Upper lobe of left lung (tissue), 6 donors: ENCODE results near the gene FBF1. TPM values are rescaled to one million over a fixed set of nuclear protein-coding genes. Genes with fewer than 3 reads are reported as not detected.
A peak's percentile ranks its signal among the peaks of the same experiment; 100 is the strongest.

ENCODE experiments used
- ATAC-seq, 2 donors: fragments of 200-7000 bp; cut with Tn5 transposase; one replicate each; pipeline ENCODE4 v1.9.1; 2022; ENCODE audit warnings: mild to moderate bottlenecking in 2 of 2, moderate library complexity in 2 of 2; ENCODE audit not compliant: low FRiP score in 2 of 2
- DNase-seq, 2 donors: peaks; one replicate each; pipeline ENCODE4 v3.0.0-alpha.2; 2019 to 2020
- H3K27ac ChIP-seq, 4 donors: fragments of 200-600 bp; sonication (generic); one replicate each; pipeline ENCODE4 v1.5.1; 2016 to 2019
- H3K27me3 ChIP-seq, 4 donors: fragments of 200-600 bp; sonication (generic); one replicate each; pipeline ENCODE4 v1.5.1; 2017 to 2019
- H3K36me3 ChIP-seq, 4 donors: fragments of 200-600 bp; sonication (generic); one replicate each; pipeline ENCODE4 v1.5.1; 2016 to 2019
- H3K4me1 ChIP-seq, 4 donors: fragments of 200-600 bp; sonication (generic); one replicate each; pipeline ENCODE4 v1.5.1; 2018 to 2019
- H3K4me3 ChIP-seq, 4 donors: fragments of 200-600 bp; sonication (generic); one replicate each; pipeline ENCODE4 v1.5.1; 2017 to 2019; ENCODE audit warnings: mild to moderate bottlenecking in 2 of 4, moderate library complexity in 1 of 4
- H3K9me3 ChIP-seq, 4 donors: fragments of 200-600 bp; sonication (generic); one replicate each; pipeline ENCODE4 v1.5.1; 2018 to 2019
- EP300 ChIP-seq, 4 donors: sonication (generic); formaldehyde crosslinking; IDR thresholded peaks; one replicate each; pipeline ENCODE4 v1.5.1; 2017; ENCODE audit warnings: antibody characterized with exemption in 4 of 4, control low read depth in 2 of 4
- POLR2A ChIP-seq, 4 donors: fragments of 450-650 bp; IDR thresholded peaks; one replicate each; pipeline ENCODE4 v1.5.1; 2016 to 2017; ENCODE audit warnings: antibody characterized with exemption in 4 of 4, mild to moderate bottlenecking in 2 of 4
- POLR2AphosphoS5 ChIP-seq, 2 donors: sonication (generic); formaldehyde crosslinking; IDR thresholded peaks; one replicate each; pipeline ENCODE4 v1.5.1; 2017; ENCODE audit warnings: antibody characterized with exemption in 2 of 2
- WGBS, 2 donors: methylation state at CpG; one replicate each; pipeline ENCODE4 v1.1.5; 2017 to 2018; 5-methylcytosine and 5-hydroxymethylcytosine counted together
- total RNA-seq, 6 donors: library from RNA; depleted of rRNA in 4 of 6; stranded (reverse); fragments of >200 nt in 4 of 6; gene quantifications; one replicate each; pipeline versions ENCODE4 v1.1.0 to v1.2.1, GENCODE V29; 2016 to 2021
- TF ChIP-seq, protein P1 (sequence below), 6 experiments: fragments of 450-650 bp in 4 of 6; fragments of 200-600 bp in 2 of 6; sonication (generic) in 2 of 6; IDR thresholded peaks; one replicate each; pipeline ENCODE4 v1.5.1; 2016 to 2019; ENCODE audit warnings: antibody characterized with exemption in 6 of 6
- donor health status: DM: no; HTN: no; CAD: no; lungs with moderate emphysema.
- donor health status: DM: no; HTN: yes; CAD: no; lungs with severe emphysema.

The FBF1 gene, protein sequence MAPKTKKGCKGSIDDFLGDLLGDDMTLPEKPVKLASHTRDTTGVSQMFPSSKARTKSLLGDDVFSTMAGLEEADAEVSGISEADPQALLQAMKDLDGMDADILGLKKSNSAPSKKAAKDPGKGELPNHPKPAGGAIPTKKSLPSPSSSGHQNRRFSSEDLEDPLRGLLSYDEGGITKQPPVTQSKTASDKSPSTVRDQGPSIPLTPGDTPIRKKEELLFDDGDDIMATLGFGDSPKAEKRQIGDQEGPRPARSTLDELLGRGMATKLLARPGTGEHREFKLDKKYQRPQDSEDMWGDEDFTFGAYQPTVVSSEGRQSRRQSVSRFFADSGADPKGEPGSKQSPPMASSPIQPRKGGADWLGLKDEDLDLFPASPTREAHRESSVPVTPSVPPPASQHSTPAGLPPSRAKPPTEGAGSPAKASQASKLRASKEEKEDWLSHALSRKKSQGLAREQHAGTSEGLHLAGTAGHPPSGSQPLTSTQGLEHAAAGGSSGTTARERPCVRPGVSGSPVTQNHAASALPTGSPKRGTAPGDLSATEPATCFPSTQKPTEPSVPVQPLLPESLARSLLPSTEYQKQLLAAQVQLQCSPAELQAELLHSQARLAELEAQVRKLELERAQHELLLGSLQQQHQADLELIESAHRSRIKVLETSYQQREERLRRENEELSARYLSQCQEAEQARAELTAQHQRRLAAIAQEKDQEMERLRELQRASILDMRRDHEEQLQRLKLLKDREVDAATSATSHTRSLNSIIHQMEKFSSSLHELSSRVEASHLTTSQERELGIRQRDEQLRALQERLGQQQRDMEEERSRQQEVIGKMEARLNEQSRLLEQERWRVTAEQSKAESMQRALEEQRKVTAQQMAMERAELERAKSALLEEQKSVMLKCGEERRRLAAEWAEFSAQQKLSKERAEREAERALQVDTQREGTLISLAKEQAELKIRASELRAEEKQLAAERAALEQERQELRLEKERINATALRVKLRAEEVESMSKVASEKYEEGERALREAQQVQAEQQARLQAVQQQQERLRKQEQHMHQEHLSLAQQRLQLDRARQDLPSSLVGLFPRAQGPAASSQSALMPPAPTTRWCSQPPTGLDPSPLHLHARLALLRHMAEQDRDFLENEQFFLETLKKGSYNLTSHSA
- total RNA-seq: 10 to 100 TPM in 4 of 6 donors, 1 to 10 TPM in 2; 9.3 to 66.0 (median 14.3) TPM

DNA sequence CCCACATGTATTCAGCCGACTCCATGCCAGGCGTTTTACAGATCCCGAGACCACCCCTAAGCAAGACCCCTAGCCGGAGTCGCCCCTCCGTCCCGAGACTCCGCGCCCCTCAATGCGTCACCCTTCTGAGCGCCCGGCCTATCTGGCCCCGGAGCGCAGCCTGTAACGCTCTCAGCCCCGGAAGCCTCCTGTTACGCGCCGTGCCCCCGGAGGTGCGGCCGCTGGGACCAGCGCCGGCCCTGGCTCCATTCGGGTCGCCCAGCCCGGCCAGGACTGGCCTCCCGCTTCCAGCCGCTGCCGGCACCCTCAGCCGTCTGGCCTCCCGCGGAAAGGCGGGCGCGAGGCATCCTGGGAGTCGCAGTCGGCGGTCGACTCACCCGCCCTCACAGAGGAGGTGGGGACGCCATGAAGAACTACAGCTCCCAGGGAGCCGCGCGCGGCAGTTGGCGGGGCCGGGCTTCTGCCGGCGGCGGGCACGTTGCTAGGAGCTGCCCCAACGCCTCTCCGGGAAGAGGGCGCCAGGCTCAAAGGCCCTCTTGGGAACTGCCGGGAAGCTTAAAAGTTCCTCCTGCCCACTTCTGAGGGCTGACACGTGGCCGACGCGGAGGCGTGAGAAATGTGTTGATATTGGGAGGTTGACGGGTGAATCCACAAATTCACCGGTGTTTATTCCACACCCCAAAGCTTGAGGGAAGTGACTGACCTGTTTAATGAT lies at the start of gene FBF1:
TSS of gene FBF1 (minus strand) at position 316 of the 715 bp plus-strand sequence. CDS start 2,893 bp downstream, outside the sequence.
- DNase-seq: peak; percentile 98
- Histone ChIP-seq H3K4me1 (peaks cover 9 to 18% (median 16%) of the 10 kb centered on the region in 4 donors), H3K27ac (peak within 1 kb of the TSS; percentile 64 to 89 (median 84)), H3K4me3 (peak within 1 kb of the TSS; percentile 70 to 91 (median 82)), H3K27me3 (no peaks in the 10 kb centered on the region), H3K36me3 (peaks cover 0 to 8% (median 2%) of the 10 kb centered on the region in 4 donors), H3K9me3 (no peaks in the 10 kb centered on the region)
- TF ChIP-seq, protein P1, sequence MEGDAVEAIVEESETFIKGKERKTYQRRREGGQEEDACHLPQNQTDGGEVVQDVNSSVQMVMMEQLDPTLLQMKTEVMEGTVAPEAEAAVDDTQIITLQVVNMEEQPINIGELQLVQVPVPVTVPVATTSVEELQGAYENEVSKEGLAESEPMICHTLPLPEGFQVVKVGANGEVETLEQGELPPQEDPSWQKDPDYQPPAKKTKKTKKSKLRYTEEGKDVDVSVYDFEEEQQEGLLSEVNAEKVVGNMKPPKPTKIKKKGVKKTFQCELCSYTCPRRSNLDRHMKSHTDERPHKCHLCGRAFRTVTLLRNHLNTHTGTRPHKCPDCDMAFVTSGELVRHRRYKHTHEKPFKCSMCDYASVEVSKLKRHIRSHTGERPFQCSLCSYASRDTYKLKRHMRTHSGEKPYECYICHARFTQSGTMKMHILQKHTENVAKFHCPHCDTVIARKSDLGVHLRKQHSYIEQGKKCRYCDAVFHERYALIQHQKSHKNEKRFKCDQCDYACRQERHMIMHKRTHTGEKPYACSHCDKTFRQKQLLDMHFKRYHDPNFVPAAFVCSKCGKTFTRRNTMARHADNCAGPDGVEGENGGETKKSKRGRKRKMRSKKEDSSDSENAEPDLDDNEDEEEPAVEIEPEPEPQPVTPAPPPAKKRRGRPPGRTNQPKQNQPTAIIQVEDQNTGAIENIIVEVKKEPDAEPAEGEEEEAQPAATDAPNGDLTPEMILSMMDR (IDR thresholded peaks at IDR 0.05): peak in 3 of 6 experiments; percentile 18 to 32 (median 29)
- TF ChIP-seq POLR2A (IDR thresholded peaks at IDR 0.05) (peak; percentile 23 to 90 (median 64)), EP300 (IDR thresholded peaks at IDR 0.05) (peak in 1 of 4 donors; percentile 21), POLR2AphosphoS5 (IDR thresholded peaks at IDR 0.05) (peak; percentile 82 to 91)
- WGBS, 2 donors: 0 to 1% methylated on average over 16 to 38 of the region's 63 CpGs
- ATAC-seq: peak; percentile 98 to 100

DNA sequence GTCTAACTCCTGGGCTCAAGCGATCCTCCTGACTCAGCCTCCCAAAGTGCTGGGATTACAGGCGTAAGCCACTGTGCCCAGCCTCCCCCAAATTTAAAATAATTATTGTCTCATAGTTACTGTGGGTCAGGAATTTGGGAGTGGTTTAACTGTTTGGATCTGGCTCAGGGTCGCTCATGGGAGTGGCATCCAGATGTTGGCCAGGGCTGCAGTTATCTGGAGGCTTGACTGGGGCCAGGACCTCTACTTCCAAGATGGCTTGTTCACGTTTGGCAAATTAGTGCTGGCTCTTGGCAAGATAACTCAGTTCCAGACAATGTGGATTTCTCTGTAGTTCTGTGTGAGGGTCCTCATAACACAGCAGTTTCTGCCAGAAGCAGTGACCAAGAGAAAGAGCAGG lies 46.2 kb upstream of the FBF1 start:
- peaks cover 0 to 15% (median 3%) of the 10 kb centered on the region in 4 donors for H3K36me3 ChIP-seq
- DNase-seq (no peak), ATAC-seq (no peak)
- TF ChIP-seq, protein P1 (IDR thresholded peaks at IDR 0.05): no peak
- TF ChIP-seq EP300 (IDR thresholded peaks at IDR 0.05) (no peak), POLR2AphosphoS5 (IDR thresholded peaks at IDR 0.05) (no peak), POLR2A (IDR thresholded peaks at IDR 0.05) (no peak)
- H3K4me1 ChIP-seq: peaks cover 8 to 23% (median 19%) of the 10 kb centered on the region in 4 donors
- H3K27ac ChIP-seq: no peak overlapping the region
- no peaks in the 10 kb centered on the region for H3K9me3 ChIP-seq
- no peaks in the 10 kb centered on the region for H3K27me3 ChIP-seq
- no peak overlapping the region for H3K4me3 ChIP-seq
- 87 to 94% methylated on average over 4 of the region's 4 CpGs for WGBS, 2 donors

DNA sequence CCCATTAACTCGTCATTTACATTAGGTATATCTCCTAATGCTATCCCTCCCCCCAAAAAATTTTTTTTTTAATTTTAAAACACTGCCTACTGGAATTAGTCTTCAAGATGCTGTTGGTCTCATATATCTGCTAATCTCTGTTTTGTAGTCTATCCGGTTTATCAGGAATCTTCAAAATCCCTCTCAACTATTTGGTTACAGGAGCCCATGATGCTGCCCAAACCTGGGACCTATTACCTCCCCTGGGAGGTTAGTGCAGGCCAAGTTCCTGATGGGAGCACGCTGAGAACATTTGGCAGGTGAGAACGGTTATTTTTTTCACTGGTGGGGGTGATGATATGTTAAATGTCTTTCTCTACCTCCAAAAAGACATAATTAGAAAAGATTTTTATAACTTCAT lies 45.1 kb upstream of the FBF1 start:
- Histone ChIP-seq H3K9me3 (no peaks in the 10 kb centered on the region), H3K27ac (no peak overlapping the region), H3K36me3 (peaks cover 0 to 7% (median 0%) of the 10 kb centered on the region in 4 donors), H3K4me1 (peaks cover 15 to 32% (median 29%) of the 10 kb centered on the region in 4 donors), H3K27me3 (no peaks in the 10 kb centered on the region), H3K4me3 (no peak overlapping the region)
- DNase-seq (no peak), ATAC-seq (no peak)
- no peak for TF ChIP-seq POLR2AphosphoS5 (IDR thresholded peaks at IDR 0.05)
- TF ChIP-seq, protein P1 (IDR thresholded peaks at IDR 0.05): no peak
- TF ChIP-seq EP300 (IDR thresholded peaks at IDR 0.05): no peak
- WGBS, 2 donors: 92 to 96% methylated on average over 4 of the region's 4 CpGs

DNA sequence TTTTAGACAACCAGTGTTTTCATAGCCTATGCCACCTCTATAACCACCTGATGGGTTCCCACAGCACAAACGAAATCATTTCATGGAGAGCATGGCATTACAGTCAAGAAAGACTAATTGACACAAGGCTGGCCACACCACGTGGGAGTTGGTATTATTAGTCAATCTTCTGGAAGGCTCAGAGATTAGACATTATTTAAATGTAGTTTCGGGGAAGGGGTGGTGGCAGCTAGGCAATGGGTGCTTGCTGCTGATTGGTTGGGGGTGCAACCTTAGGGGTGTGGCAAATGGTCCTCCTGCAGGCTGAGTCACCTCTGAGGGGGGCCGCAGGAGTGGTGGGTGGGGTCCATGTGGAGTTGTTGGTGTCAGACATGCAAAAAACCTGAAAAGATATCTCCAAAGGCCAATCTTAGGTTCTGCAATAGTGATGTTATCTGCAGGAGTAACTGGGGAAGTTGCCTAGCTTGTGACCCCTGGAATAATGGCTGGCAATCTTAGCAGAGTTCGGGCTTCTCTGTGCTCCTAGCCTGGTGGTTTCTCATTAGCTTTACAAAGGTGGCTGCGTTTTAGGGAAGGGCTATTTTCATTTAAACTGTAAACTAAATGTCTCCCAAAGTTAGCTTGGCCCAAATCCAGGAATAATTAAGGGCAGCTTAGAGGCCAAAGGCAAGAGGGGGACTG lies 42.8 kb upstream of the FBF1 start:
- TF ChIP-seq POLR2AphosphoS5 (IDR thresholded peaks at IDR 0.05) (no peak), EP300 (IDR thresholded peaks at IDR 0.05) (peak in 1 of 4 donors; percentile 75)
- TF ChIP-seq, protein P1 (IDR thresholded peaks at IDR 0.05): no peak
- no peaks in the 10 kb centered on the region for H3K27me3 ChIP-seq
- ATAC-seq (no peak), DNase-seq (peak in 1 of 2 donors; percentile 77)
- 43 to 44% methylated on average over 5 to 6 of the region's 6 CpGs for WGBS, 2 donors
- H3K4me1 ChIP-seq: peaks cover 25 to 41% (median 38%) of the 10 kb centered on the region in 4 donors
- peaks cover 0 to 7% (median 0%) of the 10 kb centered on the region in 4 donors for H3K36me3 ChIP-seq
- H3K9me3 ChIP-seq: no peaks in the 10 kb centered on the region
- H3K4me3 ChIP-seq: no peak overlapping the region
- H3K27ac ChIP-seq: peak overlapping the region; percentile 4 to 72 (median 39)
